ENCODE data around the gene ALKBH2. TPM values are rescaled to one million over a fixed set of nuclear protein-coding genes. Genes with fewer than 3 reads are reported as not detected.

Gene ALKBH2
- total RNA-seq = 1 to 10 TPM; 3.9 to 8.5 TPM

GRCh38 chr12:109093022-109093918, at the start of gene ALKBH2:
Gene ALKBH2 (minus strand): TSS chr12:109093472. CDS start chr12:109092786, 686 bp downstream.
- Histone ChIP-seq H3K36me3 (peaks cover 10% of the 10 kb centered on the region), H3K27ac (peak within 1 kb of the TSS; percentile 49 to 75), H3K27me3 (no peaks in the 10 kb centered on the region), H3K4me3 (peak within 1 kb of the TSS; percentile 47 to 50), H3K4me1 (peaks cover 0 to 24% of the 10 kb centered on the region in 2 donors), H3K9me3 (no peaks in the 10 kb centered on the region)
- peak; percentile 93 to 99 for TF ChIP-seq CTCF (IDR thresholded peaks at IDR 0.05)
- peak; percentile 94 for DNase-seq (ENCODE audit: low spot score)

- Histone ChIP-seq H3K9me3 (no peaks in the 10 kb centered on the region), H3K36me3 (peaks cover 22% of the 10 kb centered on the region), H3K27me3 (no peaks in the 10 kb centered on the region), H3K4me1 (peaks cover 0 to 44% of the 10 kb centered on the region in 2 donors), H3K27ac (no peak overlapping the region), H3K4me3 (no peak overlapping the region)
- no peak for TF ChIP-seq CTCF (IDR thresholded peaks at IDR 0.05)
- DNase-seq (ENCODE audit: low spot score) = no peak
Observed at GRCh38 chr12:109140560-109140959, 47.3 kb upstream of the ALKBH2 start.

- no peak for TF ChIP-seq CTCF (IDR thresholded peaks at IDR 0.05)
- Histone ChIP-seq H3K9me3 (no peaks in the 10 kb centered on the region), H3K36me3 (peaks cover 22% of the 10 kb centered on the region), H3K27me3 (no peaks in the 10 kb centered on the region), H3K4me3 (no peak overlapping the region), H3K27ac (peak overlapping the region; percentile 40 to 47), H3K4me1 (peaks cover 0 to 45% of the 10 kb centered on the region in 2 donors)
- DNase-seq (ENCODE audit: low spot score) = no peak
Observed at GRCh38 chr12:109139791-109140190, 46.5 kb upstream of the ALKBH2 start.

GRCh38 chr12:109139360-109139759, 46.1 kb upstream of the ALKBH2 start:
- peaks cover 21% of the 10 kb centered on the region for H3K36me3 ChIP-seq
- peak overlapping the region; percentile 40 to 47 for H3K27ac ChIP-seq
- H3K4me3 ChIP-seq = no peak overlapping the region
- TF ChIP-seq CTCF (IDR thresholded peaks at IDR 0.05) = no peak
- no peaks in the 10 kb centered on the region for H3K9me3 ChIP-seq
- H3K27me3 ChIP-seq = no peaks in the 10 kb centered on the region
- H3K4me1 ChIP-seq = peaks cover 0 to 49% of the 10 kb centered on the region in 2 donors
- DNase-seq (ENCODE audit: low spot score) = no peak

GRCh38 chr12:109137055-109137454, 43.8 kb upstream of the ALKBH2 start:
- no peak overlapping the region for H3K4me3 ChIP-seq
- no peak for DNase-seq (ENCODE audit: low spot score)
- TF ChIP-seq CTCF (IDR thresholded peaks at IDR 0.05) = no peak
- no peaks in the 10 kb centered on the region for H3K9me3 ChIP-seq
- H3K27ac ChIP-seq = peak overlapping the region; percentile 41 to 73
- H3K4me1 ChIP-seq = peaks cover 0 to 57% of the 10 kb centered on the region in 2 donors
- H3K36me3 ChIP-seq = peaks cover 11% of the 10 kb centered on the region
- no peaks in the 10 kb centered on the region for H3K27me3 ChIP-seq

All from right atrium auricular region (tissue), 2 donors.